HG02970 (cell line): ENCODE results near the gene FBN2.

Experiments used
- ATAC-seq: cut with Tn5 transposase; IDR thresholded peaks from one replicate; pipeline ENCODE4 v1.9.1; 2021; ENCODE audit warnings: mild to moderate bottlenecking, moderate library complexity, moderate number of reproducible peaks; ENCODE audit not compliant: unreplicated experiment, low FRiP score

The FBN2 gene

DNA sequence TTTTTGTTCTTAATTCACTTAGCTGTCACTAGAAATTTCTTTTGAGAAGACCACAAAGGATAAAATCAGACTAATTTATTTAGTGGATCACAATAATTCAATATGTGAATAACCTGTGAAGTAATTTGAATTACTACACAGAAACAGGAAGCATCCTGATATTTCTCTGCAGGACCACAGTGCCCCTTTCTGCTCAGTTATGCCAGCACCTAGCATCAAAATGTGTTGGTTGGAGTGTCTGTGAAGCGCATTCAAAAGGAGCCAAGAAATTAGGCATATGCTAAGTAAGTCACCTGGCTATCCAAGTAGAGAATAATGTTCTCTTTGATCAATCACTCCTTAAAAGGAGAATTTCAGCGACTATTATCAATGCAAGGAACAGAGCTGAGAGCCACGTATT, 267.0 kb downstream of the FBN2 start:
- ATAC-seq = no peak

DNA sequence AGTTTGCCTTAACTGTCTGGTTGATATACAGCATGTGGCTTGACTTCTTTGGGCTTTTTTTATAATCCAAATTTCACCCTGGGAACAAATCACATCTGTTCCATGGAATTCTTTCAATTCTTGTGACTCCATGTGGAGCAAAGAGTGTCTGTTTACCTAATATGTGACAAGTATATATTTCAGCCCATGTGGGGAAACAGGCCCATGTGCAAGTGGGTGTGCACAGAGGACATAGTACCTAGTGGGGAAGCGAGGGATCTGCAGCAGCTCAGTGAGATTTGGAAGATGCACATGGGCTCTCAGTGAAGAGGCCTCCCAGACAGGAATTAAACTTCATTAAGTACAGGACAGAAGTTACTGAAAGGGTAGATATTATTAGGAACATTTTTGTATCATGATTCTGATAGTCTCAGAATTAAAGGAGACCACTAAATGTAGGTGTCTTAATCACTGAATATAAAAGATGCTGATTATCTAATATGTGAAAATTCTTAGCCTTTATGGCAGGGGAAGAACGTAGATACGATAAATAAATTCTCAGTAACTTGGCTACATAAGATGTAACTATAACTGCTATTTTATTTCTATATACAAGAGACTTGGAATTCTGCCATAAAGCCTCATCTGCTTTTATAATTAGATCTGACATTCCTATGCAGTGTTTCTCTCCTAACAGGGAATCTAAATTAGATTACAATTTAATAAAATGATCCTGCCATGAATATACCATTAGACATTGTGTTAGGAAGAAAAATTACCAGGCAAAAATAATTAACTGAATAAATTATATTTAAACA, 273.3 kb downstream of the FBN2 start:
- ATAC-seq = no peak

DNA sequence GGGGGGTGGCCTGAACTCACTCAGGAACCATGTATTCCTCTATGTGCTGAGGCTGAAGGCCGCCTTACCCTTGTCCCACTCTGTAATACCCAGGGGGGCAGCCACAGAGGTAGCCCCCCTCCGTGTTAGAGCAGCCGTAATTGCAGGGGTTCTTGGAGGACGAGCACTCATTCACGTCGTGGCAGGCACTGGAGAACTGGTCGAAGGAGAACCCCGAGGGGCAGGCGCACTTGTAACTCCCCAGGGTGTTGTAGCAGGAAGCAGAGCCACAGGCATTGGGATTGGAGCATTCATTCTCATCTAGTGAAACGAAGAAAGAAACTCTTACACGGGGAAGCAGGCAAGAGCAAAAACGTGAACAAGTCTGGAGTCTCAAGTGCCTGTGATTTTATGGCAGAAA, 274.7 kb downstream of the FBN2 start:
- ATAC-seq = no peak

DNA sequence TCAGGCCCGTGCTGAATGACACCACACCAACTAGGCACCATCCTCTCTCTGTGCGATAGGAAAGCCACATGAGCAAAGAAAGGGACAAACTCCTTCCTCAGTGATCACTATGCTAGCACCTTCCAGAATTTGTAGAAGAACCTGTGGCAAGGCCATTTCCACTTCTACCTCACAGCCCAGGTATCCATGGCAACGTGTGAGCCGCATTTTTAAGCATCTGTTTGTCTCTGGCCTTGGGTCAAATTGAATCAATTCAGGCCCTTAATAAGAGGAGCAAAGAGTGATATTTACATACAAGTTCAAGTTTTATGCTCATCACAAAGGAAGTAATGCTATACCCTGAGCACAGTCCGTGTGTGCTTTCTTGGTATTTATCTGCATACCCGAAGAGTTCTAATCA, 275.1 kb downstream of the FBN2 start:
- ATAC-seq = no peak

DNA sequence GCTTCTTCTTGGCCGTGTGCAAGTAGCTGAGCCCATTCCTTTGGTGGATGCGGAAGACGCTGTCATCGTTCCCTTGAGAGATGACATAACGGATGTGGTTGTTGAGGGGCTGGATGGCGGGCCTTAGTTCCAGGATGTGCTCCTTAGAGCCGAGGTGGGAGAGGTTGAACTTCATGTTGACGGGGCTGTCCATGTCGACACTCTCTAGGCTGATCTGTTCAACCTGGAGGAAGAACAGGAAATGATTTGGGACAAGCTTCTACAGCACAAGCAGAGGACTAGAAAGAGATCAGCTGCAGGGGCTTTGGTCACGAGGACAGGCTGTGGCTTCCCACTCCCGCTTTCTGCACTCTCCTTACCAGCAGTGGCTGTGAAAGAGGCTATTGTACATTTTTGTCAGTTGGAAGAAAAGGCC, 278.4 kb downstream of the FBN2 start:
- no peak for ATAC-seq

DNA sequence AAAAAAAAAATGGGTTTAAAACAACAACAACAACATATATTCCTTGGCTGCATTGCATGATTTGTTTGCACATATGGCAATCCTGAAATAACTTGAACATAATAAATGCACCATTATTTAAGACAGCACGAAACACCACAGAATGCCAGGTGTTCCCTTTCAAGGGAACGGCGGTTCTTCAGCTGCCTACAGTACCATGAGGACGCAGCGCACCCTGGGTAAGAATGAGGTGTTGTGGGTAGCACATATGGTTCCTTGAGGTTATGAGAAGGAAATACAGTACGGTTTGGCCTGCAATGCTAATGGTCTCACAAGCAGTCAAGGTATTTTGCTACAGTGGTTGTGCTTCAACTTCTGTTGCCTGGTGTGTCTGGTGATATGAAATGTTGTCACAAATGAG, 279.7 kb downstream of the FBN2 start:
- no peak for ATAC-seq

DNA sequence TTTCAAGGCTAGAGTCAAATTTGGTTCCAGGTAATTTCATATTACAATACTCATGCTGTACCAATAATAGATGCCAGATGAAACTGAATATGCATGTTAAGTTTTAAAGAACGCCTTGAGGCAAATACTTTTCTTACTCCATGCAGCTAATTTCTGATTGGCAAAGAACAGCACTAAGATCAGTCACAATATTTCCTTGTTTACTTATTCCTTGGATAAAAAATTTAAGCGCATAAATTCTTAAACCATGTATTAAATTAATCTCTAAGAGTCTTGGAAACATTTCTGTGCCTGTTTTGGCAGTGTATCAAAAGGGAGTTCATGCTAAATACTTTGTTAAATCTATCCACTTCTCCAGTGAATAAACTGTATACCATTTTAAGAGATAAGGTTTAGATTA, 281.0 kb downstream of the FBN2 start:
- ATAC-seq = no peak

DNA sequence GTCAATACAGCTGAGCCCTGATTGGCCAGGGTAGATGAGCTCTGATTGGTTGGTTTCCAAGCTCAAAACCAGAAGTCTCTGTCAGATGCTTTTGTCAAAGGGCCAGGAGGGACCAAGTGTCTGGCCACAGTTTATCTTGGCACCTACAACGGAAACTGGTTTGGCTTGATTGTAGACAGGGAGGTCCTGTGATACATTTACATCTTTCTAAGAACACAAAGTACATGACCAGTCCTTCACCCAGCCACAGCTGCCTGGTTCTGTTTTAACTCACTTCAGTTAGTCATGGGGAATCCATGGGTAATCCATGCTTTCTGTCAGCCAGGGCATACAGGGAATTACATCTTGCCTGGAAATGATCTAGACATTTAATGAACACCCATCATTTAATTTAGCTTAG, 283.3 kb downstream of the FBN2 start:
- no peak for ATAC-seq

DNA sequence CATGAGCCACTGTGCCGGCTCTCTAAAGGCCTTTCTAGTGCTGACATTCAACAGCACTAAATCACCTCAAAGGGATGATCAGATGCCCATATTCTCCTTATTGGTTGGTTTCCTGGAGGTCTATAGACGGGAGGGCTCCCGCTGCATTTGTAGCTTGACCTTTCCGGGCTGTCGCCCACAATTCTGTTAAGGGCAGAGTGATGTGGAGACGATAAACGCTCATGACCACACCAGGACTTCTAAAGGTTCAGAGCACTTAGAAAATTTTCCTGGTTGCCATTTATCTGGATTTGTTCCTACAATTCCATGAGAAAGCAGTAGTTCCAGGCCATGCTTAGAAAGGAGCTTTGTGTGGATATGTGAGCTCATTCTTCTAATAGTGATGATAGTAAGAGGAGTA, 284.2 kb downstream of the FBN2 start:
- no peak for ATAC-seq

DNA sequence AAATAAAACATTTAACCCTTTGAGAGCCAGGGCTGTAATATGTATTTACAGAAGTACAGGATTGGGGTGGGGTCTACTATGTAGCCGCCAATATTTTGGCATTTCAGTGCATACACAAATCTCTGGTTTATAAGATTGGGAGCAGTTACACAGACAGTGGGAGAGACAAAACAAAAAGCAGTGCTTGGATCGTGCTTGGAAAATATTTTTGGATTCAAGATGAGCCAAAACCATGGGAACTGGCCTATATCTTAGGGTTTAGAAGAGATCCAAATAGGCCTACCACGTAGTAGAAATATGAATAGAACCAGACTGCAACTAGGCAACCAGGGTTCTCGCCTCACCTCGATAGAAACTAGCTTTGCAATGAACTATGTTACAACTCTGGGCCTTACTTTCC, 284.9 kb downstream of the FBN2 start:
- ATAC-seq = no peak

DNA sequence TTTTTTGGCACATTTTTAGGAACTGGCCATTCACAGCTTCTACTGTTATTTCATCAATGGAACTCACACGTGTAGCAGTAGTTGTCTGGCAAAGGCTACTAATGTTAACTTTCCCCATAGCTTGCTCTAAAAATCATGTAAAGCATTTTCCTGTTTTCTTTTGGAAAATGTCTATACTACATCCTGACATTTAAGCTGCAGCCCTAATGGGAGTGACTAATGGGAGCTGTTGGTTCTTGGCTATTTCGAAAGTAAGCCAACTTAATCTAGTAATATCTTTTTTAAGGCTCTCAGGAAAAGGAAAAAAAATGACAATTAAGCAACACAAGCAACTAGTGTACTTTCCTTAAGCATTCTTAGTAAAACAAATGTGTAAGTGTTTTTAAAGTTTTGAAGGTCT, 285.3 kb downstream of the FBN2 start:
- ATAC-seq = no peak

DNA sequence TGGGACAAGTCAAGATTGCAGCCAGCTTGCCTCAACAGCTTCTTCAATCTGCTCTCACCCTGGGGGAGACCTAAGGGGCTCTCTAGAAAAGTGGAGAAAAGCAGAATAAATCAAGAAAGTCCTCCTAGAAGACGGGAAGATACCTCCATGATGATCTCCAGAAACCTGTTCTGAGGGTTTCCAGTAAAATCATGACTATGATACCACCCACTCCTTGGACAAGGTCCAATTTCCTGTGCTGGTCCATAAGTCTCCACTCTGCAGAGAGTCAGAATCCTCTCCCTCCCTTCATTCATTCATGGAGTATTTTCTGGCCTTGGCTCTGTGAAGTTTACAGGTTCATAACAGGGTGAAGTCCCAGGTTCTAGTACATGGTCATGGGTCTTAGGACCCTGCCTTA, 285.8 kb downstream of the FBN2 start:
- ATAC-seq = no peak

DNA sequence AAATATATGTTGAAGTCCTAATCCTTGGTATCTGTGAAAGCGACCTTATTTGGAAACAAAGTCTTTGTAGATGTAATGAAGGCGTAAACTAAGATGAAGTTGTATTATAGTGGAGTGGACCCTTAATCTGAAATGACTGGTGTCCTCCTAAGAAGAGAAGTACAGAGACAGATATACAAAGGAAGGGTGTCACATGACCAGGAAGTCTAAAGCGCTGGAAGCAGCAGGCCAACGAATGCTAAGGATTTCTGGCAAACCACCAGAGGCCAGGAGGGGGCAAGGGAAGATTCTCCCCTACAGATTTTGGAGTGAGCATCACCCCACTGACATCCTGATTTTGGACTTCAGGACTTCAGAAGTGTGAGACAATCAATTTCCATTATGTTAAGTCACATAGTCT, 292.1 kb downstream of the FBN2 start:
- ATAC-seq = no peak

DNA sequence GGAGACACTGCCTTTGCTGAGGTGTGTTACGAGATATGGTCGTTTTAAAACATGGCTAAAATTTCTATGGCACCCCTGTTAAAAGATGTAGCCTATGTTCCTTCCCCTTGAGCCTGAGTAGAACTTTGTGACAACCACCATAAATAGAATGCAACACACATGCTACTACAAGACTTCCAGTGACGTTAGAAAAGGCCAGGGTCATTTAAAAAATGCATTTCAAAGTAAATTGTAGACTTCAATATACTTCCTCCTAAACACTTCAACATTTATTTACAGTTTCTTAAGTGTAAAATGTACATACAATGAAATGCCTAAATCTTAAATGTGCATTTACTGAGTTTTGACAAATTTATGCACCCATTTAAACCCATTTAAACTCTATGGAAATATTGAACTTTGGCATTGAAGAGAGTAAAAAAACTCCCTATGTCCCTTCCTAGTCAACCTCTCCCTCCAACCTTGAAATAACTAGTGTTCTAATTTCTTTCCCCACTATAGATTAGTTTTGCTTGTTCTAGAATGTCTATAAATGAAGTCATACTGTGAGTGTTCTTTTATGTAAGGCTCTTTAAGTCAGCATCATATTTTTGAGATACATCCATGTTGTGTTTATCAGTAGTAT, 294.0 kb downstream of the FBN2 start:
- ATAC-seq = no peak

DNA sequence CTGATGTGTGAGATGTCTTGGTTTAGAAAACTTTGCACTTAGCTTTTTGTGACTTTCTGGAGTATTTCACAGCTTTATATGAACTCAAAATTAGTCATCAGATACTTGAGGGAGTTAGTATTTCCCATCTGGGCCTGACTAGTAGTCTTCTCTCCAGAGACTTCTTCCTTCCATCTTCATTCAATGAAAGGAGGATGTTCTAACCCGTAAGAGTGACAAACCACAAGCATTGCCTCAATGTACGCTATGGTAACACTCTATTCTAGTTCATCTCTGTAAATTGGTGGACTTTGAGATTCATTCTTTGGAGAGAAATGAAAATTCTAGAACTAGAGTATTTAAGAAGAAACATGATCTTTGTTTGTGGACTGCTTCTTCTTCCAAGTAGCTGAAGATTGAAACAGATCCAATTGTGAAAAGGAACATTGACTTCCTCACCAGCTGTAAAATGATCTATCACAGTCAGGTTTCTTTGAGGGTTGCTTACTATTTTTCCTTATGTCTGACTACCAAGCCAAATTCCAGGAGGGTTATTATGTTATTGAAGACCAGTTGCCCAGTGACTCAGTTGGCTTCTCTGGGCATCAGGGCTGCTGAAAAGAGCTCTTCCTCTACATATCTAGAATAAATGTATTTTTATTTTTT, 296.9 kb downstream of the FBN2 start:
- ATAC-seq = no peak

DNA sequence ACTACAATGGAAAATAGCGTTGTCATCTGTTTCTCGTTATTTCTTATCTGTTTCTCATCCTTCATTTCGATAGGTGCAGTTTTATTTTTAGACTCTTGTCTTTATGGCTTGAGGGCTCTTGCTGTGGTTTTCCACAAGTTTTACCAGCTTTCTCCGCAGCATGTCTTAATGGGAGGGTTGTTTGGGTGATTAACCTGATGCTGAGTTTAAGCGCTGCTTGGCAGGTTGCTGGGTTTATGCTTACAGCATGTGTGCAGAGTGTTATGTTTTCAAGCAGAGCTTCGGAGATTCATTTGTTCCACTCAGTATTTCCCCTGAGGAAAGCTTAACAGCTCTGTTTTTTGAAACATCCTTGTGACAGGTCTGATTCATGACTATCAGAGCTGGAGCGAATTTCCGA, 300.5 kb downstream of the FBN2 start:
- ATAC-seq = no peak

DNA sequence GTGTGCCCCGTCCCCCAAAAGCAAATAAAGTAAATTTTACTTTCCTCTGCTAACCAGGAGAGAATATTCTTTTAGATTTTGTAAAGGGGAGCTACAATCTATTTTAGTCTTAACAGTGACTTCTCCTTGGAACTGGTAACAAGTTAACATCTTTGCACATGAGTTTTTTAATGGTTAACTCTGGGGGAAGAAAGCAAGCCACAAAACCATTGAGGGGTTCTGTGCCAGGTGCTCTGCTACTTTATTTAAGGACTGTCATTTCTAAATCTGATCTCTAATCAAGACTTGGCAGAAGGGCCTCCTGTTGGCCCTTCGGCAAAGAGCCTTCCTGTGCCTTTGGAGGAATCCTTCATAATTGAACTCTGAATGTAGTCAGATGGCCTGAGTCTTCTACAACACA, 301.0 kb downstream of the FBN2 start:
- no peak for ATAC-seq

DNA sequence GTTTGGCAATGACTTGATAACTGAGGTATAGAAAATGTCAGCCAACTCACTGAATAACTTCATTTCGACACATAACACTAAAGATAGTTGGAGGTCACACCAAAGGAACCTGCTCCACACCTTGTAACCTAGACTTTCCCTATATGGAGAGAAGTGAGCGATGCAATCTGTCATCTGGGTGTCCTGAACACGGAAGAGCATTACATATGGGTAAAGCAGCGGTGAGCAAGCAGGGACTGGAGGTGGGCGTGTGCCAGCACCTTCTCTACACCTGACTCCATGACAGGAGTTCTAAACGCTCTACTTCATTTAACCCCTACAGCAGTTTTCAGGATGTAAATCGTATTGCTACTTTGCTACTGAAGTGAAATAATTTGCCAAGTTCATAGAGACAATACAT, 301.7 kb downstream of the FBN2 start:
- ATAC-seq = no peak

DNA sequence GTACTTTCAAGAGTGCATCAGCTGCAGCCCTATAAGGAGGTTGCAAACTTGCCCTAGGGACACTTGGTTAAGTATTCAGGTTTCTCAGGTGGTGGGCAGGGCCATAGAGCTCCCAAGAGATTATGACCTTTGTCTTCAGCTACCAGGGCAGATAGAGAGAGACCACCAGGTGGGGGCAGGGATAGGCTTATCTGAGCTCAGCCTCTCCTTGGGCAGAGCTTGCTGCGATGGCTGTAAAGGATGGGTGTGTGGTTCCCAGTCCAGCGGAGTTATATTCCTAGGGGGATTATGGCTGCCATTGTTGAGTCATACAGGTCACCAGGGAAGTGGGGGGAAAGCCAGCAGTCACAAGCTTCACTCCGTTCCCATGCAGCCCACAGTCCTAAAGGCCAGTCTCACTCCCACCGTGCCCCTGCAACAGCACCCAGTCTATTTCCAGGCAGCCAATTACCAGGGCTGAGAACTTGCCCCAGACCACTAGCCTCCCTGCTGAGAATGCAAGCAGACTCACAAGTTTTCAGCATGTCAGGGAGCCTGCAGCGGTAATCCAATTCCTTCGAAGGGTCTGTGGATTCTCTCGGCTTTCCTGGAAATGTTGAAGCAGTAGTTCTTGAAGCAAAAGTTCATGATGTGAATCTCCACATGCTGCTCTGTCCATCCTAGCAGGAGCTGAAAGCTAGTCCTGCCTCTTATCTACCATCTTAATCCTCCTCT, 303.0 kb downstream of the FBN2 start:
- no peak for ATAC-seq

DNA sequence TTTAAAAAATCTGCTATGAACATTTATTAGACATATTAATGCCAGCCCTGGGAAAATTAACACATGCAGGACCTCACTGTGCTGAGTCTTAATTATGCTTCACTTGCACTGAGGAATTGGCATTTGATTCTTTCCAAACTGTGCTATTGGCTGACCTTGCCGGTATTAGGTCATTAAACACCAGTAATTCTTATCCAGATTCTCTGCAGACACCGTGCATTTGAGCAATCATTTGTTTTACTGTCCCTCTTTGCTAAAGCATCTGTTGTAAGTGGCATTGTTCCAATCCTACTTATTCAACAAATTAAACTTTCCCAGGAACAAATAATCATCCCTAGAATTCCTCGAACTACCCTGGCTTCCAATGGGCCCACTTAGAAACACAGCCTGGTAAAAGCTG, 309.5 kb downstream of the FBN2 start:
- no peak for ATAC-seq

DNA sequence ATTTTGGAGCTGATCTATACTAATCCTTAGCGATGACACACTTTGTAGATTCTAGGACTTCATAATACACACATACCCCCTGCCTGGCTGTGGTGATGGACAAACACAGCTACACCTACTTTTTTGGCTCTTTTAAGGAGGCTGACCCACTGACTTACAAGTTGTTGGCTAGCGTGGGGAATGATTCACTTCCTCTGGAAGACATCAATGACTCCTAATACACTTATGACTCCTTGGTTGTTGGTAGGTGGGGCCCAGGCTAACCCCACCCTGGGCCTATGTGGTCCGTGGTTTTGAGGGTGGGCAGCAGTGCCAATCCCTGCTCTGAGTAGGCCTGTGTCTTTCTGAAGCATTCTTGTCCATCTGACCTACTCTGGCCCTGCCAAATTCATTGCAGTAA, 310.0 kb downstream of the FBN2 start:
- ATAC-seq = no peak
